HepG2 (cell line): ENCODE results near the gene OR4Q3. TPM values are rescaled to one million over a fixed set of nuclear protein-coding genes. Genes with fewer than 3 reads are reported as not detected.
"Not testable (repeated sequence)": the region's sequence is repeated elsewhere in the genome, so short reads cannot be mapped to it uniquely, and the experiment has no call there.

Experiments used
- ATAC-seq: fragments of 200-7000 bp; cut with Tn5 transposase; 3 replicates; pipeline ENCODE4 v1.9.1; 2020; ENCODE audit warnings: mild to moderate bottlenecking, moderate library complexity
- BruUV-seq: library from RNA; stranded (reverse); fragments of 400-500 nt; replicated peaks from 2 replicates; lab custom pipeline; 2021; lab: Mats Ljungman, UMichigan
- CTCF ChIA-PET: fragments of 300-600 bp; formaldehyde crosslinking; extraction: SDS; loops from one replicate; lab custom pipeline; 2021; ENCODE audit warnings: low total read pairs, inconsistent platforms, low intra/inter-chr PET ratio; lab: Yijun Ruan, JAX
- POLR2A ChIA-PET: fragments of 350-600 bp; sonication (Branson Sonifier 250); formaldehyde crosslinking; loops from one replicate; lab custom pipeline; 2020; ENCODE audit warnings: antibody characterized with exemption, inconsistent platforms; lab: Yijun Ruan, JAX
- DNase-seq: peaks from one replicate; pipeline ENCODE4 v3.0.0-alpha.2; 2015; ENCODE audit warnings: low spot score
- FAIRE-seq: peaks from 3 replicates; lab custom pipeline; 2011; peaks lifted over from hg19 to GRCh38; lab: Jason Lieb, UNC
- H2AFZ ChIP-seq: one replicate; pipeline ENCODE4 v1.6.1; 2011; ENCODE audit warnings: low read length, inconsistent platforms
- H3K27ac ChIP-seq: fragments of 300-600 bp; 3 replicates; pipeline ENCODE4 v1.8.0; 2011; ENCODE audit warnings: mixed run types, mild to moderate bottlenecking, mixed read lengths, low read length, inconsistent platforms; ENCODE audit not compliant: insufficient read depth; ENCODE audit errors: extremely low read length
- H3K27me3 ChIP-seq, 2 experiments: fragments of 200-600 bp in 1 of 2; 2 replicates in 1 of 2; 3 replicates in 1 of 2; pipeline versions ENCODE4 v1.6.0 to v1.8.0; 2011; ENCODE audit warnings: low read length in 2 of 2, mild to moderate bottlenecking in 2 of 2, moderate library complexity in 2 of 2, inconsistent platforms in 1 of 2; ENCODE audit not compliant: insufficient read depth in 2 of 2, control insufficient read depth in 1 of 2
- H3K36me3 ChIP-seq, 2 experiments: fragments of 200-600 bp in 1 of 2; replicated peaks in 1 of 2; 2 replicates in 1 of 2; 3 replicates in 1 of 2; pipeline versions ENCODE4 v1.5.1 to v1.8.0; 2011; ENCODE audit warnings: low read length in 2 of 2, inconsistent platforms in 1 of 2; ENCODE audit not compliant: insufficient read depth in 2 of 2, control insufficient read depth in 1 of 2
- H3K4me1 ChIP-seq: 2 replicates; pipeline ENCODE4 v1.5.1; 2012; ENCODE audit warnings: low read length, inconsistent platforms; ENCODE audit not compliant: insufficient read depth
- H3K4me2 ChIP-seq: 2 replicates; pipeline ENCODE4 v1.6.0; 2011; ENCODE audit warnings: low read depth, low read length, inconsistent platforms
- H3K4me3 ChIP-seq, 3 experiments: fragments of 200-600 bp in 1 of 3; sonication (generic), shearing (Covaris generic) in 1 of 3; replicated peaks in 1 of 3; 2 replicates each; pipeline ENCODE4 v1.5.1; 2011 to 2016; ENCODE audit warnings: low read length in 3 of 3, inconsistent platforms in 2 of 3, low read depth in 2 of 3, mild to moderate bottlenecking in 2 of 3, control low read depth in 1 of 3, mixed read lengths in 1 of 3; ENCODE audit not compliant: insufficient read depth in 1 of 3
- H3K79me2 ChIP-seq: one replicate; pipeline ENCODE4 v1.6.1; 2011; ENCODE audit warnings: low read length, inconsistent platforms; ENCODE audit not compliant: insufficient read depth
- H3K9ac ChIP-seq: 2 replicates; pipeline ENCODE4 v1.6.0; 2011; ENCODE audit warnings: mild to moderate bottlenecking, low read depth, low read length, inconsistent platforms; ENCODE audit not compliant: insufficient read depth
- H3K9me3 ChIP-seq: 2 replicates; pipeline ENCODE4 v1.5.1; 2012; ENCODE audit warnings: mild to moderate bottlenecking, low read length
- H4K20me1 ChIP-seq: 2 replicates; pipeline ENCODE4 v1.6.0; 2011; ENCODE audit warnings: inconsistent platforms, mild to moderate bottlenecking, low read length, moderate library complexity; ENCODE audit not compliant: insufficient read depth
- AKAP8 ChIP-seq: sonication (generic); formaldehyde crosslinking; IDR thresholded peaks from 2 replicates; pipeline ENCODE4 v1.5.1; 2020; ENCODE audit warnings: mild to moderate bottlenecking, missing genetic modification reagents
- ATAD3A ChIP-seq: sonication (generic); formaldehyde crosslinking; IDR thresholded peaks from 2 replicates; pipeline ENCODE4 v1.4.0; 2020; ENCODE audit warnings: missing genetic modification reagents
- KMT2A ChIP-seq: sonication (generic); formaldehyde crosslinking; IDR thresholded peaks from 2 replicates; pipeline ENCODE4 v1.4.0; 2020; ENCODE audit warnings: missing genetic modification reagents
- MEIS2 ChIP-seq: sonication (generic); formaldehyde crosslinking; IDR thresholded peaks from 2 replicates; pipeline ENCODE4 v1.9.0; 2021; ENCODE audit warnings: mild to moderate bottlenecking, missing genetic modification reagents
- MIXL1 ChIP-seq: IDR thresholded peaks from 2 replicates; pipeline ENCODE4 v1.6.1; 2016
- MYPOP ChIP-seq: sonication (generic); formaldehyde crosslinking; IDR thresholded peaks from 2 replicates; pipeline ENCODE4 v1.8.1; 2023; ENCODE audit warnings: mild to moderate bottlenecking, moderate library complexity, missing genetic modification reagents
- NKX3-1 ChIP-seq: sonication (generic); formaldehyde crosslinking; IDR thresholded peaks from 2 replicates; pipeline ENCODE4 v1.5.0; 2020; ENCODE audit warnings: missing genetic modification reagents
- PLSCR1 ChIP-seq: sonication (generic); formaldehyde crosslinking; IDR thresholded peaks from 2 replicates; pipeline ENCODE4 v1.5.0; 2020; ENCODE audit warnings: missing genetic modification reagents, mild to moderate bottlenecking, borderline replicate concordance
- RBFOX2 ChIP-seq: fragments of 200-400 bp; formaldehyde crosslinking; IDR thresholded peaks from 2 replicates; pipeline ENCODE4 v1.6.1; 2017; ENCODE audit warnings: low read depth, mild to moderate bottlenecking, low read length
- REST ChIP-seq, 2 experiments: IDR thresholded peaks; 2 replicates each; pipeline ENCODE4 v1.6.1; 2011 to 2012; ENCODE audit warnings: low read length in 2 of 2, borderline replicate concordance in 1 of 2, low read depth in 1 of 2, mild to moderate bottlenecking in 1 of 2, moderate library complexity in 1 of 2
- ZBTB20 ChIP-seq: sonication (generic); formaldehyde crosslinking; IDR thresholded peaks from 2 replicates; pipeline ENCODE4 v1.8.1; 2023; ENCODE audit warnings: missing genetic modification reagents, low read depth, mild to moderate bottlenecking, borderline replicate concordance
- ZNF530 ChIP-seq: sonication (generic); formaldehyde crosslinking; IDR thresholded peaks from 2 replicates; pipeline ENCODE4 v1.5.0; 2020; ENCODE audit warnings: low read depth, mild to moderate bottlenecking, missing genetic modification reagents
- ZNF550 ChIP-seq: sonication (generic); formaldehyde crosslinking; IDR thresholded peaks from 2 replicates; pipeline ENCODE4 v1.4.0; 2020; ENCODE audit warnings: mild to moderate bottlenecking, missing genetic modification reagents, borderline replicate concordance
- ZNF580 ChIP-seq: IDR thresholded peaks from 2 replicates; pipeline ENCODE4 v1.6.1; 2016; ENCODE audit warnings: low read depth, borderline replicate concordance
- WGBS: methylation state at CpG from one replicate; pipeline ENCODE4 v1.1.6; 2017; ENCODE audit warnings: low lambda C conversion rate; 5-methylcytosine and 5-hydroxymethylcytosine counted together
- in situ Hi-C: cut with HindIII; loops from 2 replicates; pipeline ENCODE4 v1.10.0; 2017; ENCODE audit warnings: low pct_unique_long_range_greater_than_20kb; ENCODE audit not compliant: extremely low pct_ligation_motif_present
- intact Hi-C: fragments of 100-400 bp; cut with micrococcal nuclease; formaldehyde crosslinking; loops from one replicate; pipeline ENCODE4 v1.10.0; 2022; ENCODE audit not compliant: unreplicated experiment
- polyA plus RNA-seq, 8 experiments: library from polyadenylated mRNA; depleted of rRNA in 3 of 8; stranded (reverse) in 7 of 8; unstranded in 1 of 8; fragments of >200 nt; fragmentation: Illumina TruSeq in 4 of 8; extraction: Trizol in 4 of 8; gene quantifications; 2 replicates each; pipeline versions ENCODE4 v1.2.1 to v1.2.3, GENCODE V29; 2011 to 2016; ENCODE audit warnings: low read depth in 4 of 8, missing spikeins in 1 of 8, mixed read lengths in 1 of 8; ENCODE audit not compliant: insufficient read depth in 1 of 8
- total RNA-seq, 5 experiments: library from RNA; depleted of rRNA; stranded (reverse); fragments of >200 nt; fragmentation: Illumina TruSeq; extraction: Trizol; gene quantifications; 2 replicates each; pipeline ENCODE4 v1.2.3, GENCODE V29; 2016; ENCODE audit warnings: low read depth in 1 of 5

OR4Q3 gene
- total and polyA plus RNA-seq, 2 of the 13 experiments (the other 11 are each of a cell fraction or from before 2014, with no cell fraction given): not detected

- BruUV-seq, H3K9ac ChIP-seq, H3K4me3 ChIP-seq, H3K27ac ChIP-seq, H3K36me3 ChIP-seq, H3K27me3 ChIP-seq, H3K9me3 ChIP-seq, in situ Hi-C loops, intact Hi-C loops, H2AFZ ChIP-seq, H3K4me1 ChIP-seq, FAIRE-seq, DNase-seq, H3K4me2 ChIP-seq, H4K20me1 ChIP-seq, POLR2A ChIA-PET, ATAC-seq, H3K79me2 ChIP-seq, CTCF ChIA-PET: not testable (repeated sequence)
These were observed 8.9 kb downstream of the OR4Q3 start for GRCh38 chr14:19752316-19752715.

- H4K20me1 ChIP-seq: no peaks in the 10 kb centered on the region
- H3K4me2 ChIP-seq: no peak overlapping the region
- H3K4me3 ChIP-seq: no peak overlapping the region
- ChIA-PET CTCF (no interaction called here), POLR2A (no interaction called here)
- no TSS peak for BruUV-seq
- no peak overlapping the region for H3K9ac ChIP-seq
- 1% methylated on average over 2 of the region's 2 CpGs for WGBS
- H3K36me3 ChIP-seq: no peaks in the 10 kb centered on the region
- no peak for FAIRE-seq
- DNase-seq: no peak
- H3K9me3 ChIP-seq: no peaks in the 10 kb centered on the region
- H3K79me2 ChIP-seq: no peaks in the 10 kb centered on the region
- in situ Hi-C loops (no loop called here), intact Hi-C loops (no loop called here)
- no peaks in the 10 kb centered on the region for H3K4me1 ChIP-seq
- H3K27me3 ChIP-seq: no peaks in the 10 kb centered on the region
- no peak for ATAC-seq
- H2AFZ ChIP-seq: no peak overlapping the region
- no peak overlapping the region for H3K27ac ChIP-seq
- no peak for TF ChIP-seq MIXL1 (CRISPR knock-in tag)
- TF ChIP-seq RBFOX2: no peak
- TF ChIP-seq KMT2A (CRISPR knock-in tag): no peak
- no peak for TF ChIP-seq PLSCR1 (CRISPR knock-in tag)
- no peak for TF ChIP-seq ZBTB20 (CRISPR knock-in tag)
- TF ChIP-seq ZNF550 (CRISPR knock-in tag): no peak
- no peak for TF ChIP-seq NKX3-1
- TF ChIP-seq ZNF530: no peak
- no peak for TF ChIP-seq REST (IDR thresholded peaks at IDR 0.05; ENCODE audit: borderline replicate concordance in 1 of 2, low read depth in 1 of 2, low read length in 2 of 2)
- TF ChIP-seq AKAP8 (CRISPR knock-in tag): no peak
- no peak for TF ChIP-seq MEIS2
- TF ChIP-seq ATAD3A (CRISPR knock-in tag): no peak
- TF ChIP-seq MYPOP: no peak
- TF ChIP-seq ZNF580: no peak
These were observed 10.8 kb downstream of the OR4Q3 start for GRCh38 chr14:19754172-19754571.
